ES-I3 (cell line): ENCODE results near the gene SH3PXD2B.
"Not testable (repeated sequence)": the region's sequence is repeated elsewhere in the genome, so short reads cannot be mapped to it uniquely, and the experiment has no call there.

Source experiments
- H3K36me3 ChIP-seq: 2 replicates; pipeline ENCODE4 v1.6.1; 2013; ENCODE audit warnings: mild to moderate bottlenecking, low read length, control low read depth, moderate library complexity; ENCODE audit not compliant: insufficient read depth
- H3K4me1 ChIP-seq: 2 replicates; pipeline ENCODE4 v1.6.1; 2013; ENCODE audit warnings: mild to moderate bottlenecking, control low read depth, low read length; ENCODE audit not compliant: insufficient read depth
- H3K9ac ChIP-seq: 2 replicates; pipeline ENCODE4 v1.6.1; 2013; ENCODE audit warnings: low read depth, mild to moderate bottlenecking, low read length, moderate library complexity
- H3K9me3 ChIP-seq: 2 replicates; pipeline ENCODE4 v1.6.1; 2013; ENCODE audit warnings: mild to moderate bottlenecking, low read length, moderate library complexity; ENCODE audit not compliant: control insufficient read depth, insufficient read depth

The SH3PXD2B gene

DNA sequence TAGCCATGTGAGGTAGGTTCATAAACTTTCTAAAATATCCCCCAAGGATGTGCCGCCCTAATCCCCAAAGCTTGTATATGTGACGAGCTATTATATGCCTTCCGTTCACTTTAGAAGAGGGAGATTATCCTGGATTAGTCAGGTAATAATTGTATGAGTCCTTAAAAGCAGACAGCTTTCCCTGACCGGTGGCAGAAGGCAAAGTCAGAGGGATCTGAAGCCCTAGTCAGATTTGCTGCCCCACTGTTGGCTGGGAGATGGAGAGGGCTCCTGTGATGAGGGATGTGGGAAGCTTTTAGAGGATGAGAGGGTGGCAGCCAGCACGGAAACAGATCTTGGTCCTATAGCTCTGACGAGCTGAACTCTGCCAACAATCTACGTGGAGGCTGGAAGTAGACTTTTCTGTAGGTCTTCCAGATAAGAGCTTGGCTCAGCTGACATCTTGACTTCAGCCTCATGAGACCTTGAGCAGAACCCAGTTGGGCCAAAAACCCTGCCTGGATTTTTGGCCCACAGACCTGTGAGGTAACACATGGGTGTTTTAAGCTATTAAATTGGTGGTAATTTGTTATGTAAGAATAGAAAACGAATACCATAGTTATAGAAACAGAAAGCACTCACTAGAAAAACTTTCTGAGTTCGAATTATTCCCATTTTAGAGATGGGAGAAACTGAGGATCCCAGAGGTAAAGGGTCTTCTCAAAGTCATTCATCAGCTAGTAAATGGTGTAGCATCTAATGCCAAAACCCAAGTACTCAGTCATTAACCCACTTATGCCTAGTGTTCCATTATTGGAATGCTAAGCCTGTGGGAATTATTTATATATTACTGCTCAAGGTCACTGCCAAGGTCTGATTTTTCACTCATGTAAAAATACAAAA, 48.9 kb downstream of the SH3PXD2B start:
- Histone ChIP-seq H3K9ac (no peak overlapping the region), H3K9me3 (no peaks in the 10 kb centered on the region; the same call in 1 of the 2 replicates), H3K4me1 (peaks cover 8% of the 10 kb centered on the region; the same call in 1 of the 2 replicates), H3K36me3 (peaks cover 6% of the 10 kb centered on the region; the same call in 1 of the 2 replicates)

DNA sequence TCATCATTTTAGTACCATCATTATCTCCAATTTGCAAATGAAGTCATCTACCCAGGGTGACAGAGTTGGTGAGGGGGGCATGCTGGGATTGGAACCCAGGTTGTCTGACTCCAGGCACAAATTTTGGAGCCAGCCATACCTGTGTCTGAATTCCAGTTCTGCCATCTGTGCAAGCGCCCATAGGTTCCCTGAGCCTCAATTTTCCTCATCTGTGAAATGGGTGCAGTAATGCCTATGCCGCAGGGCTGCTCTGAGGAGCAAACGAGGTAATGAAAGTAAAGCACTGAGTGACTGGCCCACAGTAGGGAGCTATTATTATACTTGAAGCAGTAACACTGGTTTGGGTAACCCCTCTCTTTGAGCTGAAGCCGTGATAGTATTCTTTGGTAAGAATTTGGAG, 49.6 kb downstream of the SH3PXD2B start:
- Histone ChIP-seq H3K9me3 (no peaks in the 10 kb centered on the region; the same call in 1 of the 2 replicates), H3K9ac (no peak overlapping the region), H3K4me1 (peaks cover 8% of the 10 kb centered on the region; the same call in 1 of the 2 replicates), H3K36me3 (peaks cover 6% of the 10 kb centered on the region; the same call in 1 of the 2 replicates)

DNA sequence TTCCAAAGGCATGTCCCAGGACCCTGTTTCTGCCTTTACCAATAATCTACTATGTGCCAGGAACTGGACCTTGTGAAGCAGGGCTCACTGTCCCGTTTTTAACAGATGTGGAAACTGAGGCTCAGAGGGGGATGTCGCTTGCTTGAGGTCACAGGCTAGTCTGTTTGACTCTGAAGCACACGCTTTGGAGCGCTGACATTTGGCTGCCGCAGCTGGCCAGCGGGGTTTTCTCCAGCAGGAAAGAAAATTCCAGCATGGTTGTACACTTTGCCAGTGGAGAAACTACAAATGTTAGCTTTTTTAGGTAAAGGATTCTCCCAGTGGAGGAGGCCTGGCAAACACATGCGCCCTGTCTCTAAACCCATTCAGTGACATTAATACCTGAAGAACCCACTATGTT, 50.5 kb downstream of the SH3PXD2B start:
- peaks cover 8% of the 10 kb centered on the region; the same call in 1 of the 2 replicates for H3K4me1 ChIP-seq
- no peak overlapping the region for H3K9ac ChIP-seq

DNA sequence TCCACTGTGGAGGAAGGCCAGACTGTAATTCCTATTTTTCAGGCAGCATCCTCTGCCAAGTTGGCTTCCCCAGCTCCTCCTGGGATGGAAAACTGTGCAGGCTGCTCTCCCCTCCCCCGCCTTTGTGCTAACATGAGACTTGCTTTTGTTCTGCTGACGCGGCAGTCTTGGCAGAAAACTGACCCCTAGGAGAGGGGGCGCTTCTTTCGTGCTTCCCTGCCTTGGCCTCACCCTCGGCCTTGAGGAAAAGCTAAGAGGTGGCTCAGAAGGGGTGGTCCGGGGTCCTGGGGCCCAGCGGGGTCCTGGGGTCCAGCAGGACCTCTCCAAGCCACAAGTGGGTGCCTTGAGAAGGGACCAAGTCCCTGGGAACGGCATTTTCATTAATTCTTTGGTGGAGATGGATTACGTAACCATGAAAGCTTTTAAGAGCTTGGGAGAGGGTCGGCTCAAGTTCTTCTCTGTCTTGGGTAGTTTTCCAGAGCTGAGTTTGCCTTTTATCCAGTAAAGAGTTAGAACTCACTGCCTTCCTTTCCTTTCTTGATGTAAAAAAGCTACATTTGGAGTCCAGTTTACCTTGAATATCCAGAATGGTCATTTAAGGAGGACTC, 51.0 kb downstream of the SH3PXD2B start:
- Histone ChIP-seq H3K36me3 (peaks cover 6% of the 10 kb centered on the region; the same call in 1 of the 2 replicates), H3K4me1 (peaks cover 8% of the 10 kb centered on the region; the same call in 1 of the 2 replicates), H3K9ac (no peak overlapping the region), H3K9me3 (no peaks in the 10 kb centered on the region; the same call in 1 of the 2 replicates)

More for the DNA sequence above, 50.5 kb downstream of the SH3PXD2B start:
- Histone ChIP-seq H3K9me3 (no peaks in the 10 kb centered on the region; the same call in 1 of the 2 replicates), H3K36me3 (peaks cover 6% of the 10 kb centered on the region; the same call in 1 of the 2 replicates)

DNA sequence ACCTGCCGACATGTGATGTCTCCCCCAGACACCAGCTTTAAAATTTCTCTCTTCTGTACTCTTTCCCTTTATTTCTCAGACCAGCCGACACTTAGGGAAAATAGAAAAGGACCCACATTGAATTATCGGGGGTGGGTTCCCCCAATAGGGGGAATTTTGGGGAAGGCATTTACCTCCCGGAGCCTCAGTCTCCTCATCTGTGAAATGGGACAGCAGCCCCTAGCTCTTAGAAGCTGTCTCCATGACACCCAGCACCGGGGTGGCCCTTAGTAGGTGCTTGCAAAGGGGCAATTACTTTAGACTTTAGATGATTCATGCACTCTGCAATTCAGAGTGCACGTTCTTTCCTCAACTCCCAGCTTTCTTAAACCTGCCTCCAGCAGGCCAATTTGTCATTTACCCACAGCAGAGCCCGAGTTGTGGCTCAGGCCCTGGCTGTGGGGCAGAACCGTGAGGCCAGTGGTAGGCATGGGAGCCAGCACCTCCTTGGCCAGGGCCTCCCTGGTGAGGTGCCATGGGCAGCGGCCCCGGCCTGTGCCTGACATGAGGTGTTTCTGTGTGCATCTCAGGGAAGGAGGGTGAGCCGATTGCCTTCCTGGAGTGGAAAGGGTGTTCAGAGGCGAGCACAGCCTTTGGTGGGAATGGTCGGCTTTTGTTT, 51.7 kb downstream of the SH3PXD2B start:
- peaks cover under 1% of the 10 kb centered on the region for H3K9me3 ChIP-seq
- H3K4me1 ChIP-seq, result peaks cover 8% of the 10 kb centered on the region; the same call in 1 of the 2 replicates
- peaks cover 6% of the 10 kb centered on the region; the same call in 1 of the 2 replicates for H3K36me3 ChIP-seq
- H3K9ac ChIP-seq, result no peak overlapping the region

DNA sequence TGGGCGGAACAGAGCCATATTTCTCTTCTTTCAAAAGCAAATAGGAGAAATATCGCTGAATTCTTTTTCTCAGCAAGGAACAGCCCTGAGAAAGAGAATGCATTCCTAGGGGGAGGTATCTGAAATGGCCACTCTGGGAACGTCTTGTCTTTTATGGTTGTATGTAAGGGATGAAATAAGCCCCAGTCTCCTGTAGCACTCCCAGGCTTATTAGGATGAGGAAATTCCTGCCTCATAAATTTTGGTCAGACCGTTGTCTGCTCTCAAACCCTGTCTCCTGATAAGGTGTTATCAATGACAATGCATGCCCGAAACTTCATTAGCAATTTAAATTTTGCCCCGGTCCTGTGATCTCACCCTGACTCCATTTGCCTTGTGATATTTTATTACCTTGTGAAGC, 52.3 kb downstream of the SH3PXD2B start:
- not testable (repeated sequence) for H3K36me3 ChIP-seq, H3K9me3 ChIP-seq, H3K9ac ChIP-seq, H3K4me1 ChIP-seq

DNA sequence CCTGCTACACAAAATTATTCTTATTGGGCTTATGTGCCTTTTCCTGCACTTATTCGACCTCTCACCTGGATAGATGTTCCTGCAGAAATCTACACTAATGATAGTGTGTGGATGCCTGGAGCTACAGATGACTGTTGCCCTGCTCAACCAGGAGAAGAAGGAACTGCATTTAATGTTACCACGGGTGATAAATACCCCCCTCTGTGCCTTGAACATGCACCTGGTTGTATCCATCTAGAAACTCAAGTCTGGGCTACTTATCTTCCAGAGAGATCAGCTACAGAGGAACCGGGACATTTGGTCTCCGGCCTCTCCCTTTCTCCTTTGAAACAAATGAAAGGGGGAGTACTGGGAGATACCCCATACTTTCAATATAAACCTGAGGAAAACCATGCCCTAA, 54.5 kb downstream of the SH3PXD2B start:
- Histone ChIP-seq H3K36me3 (peaks cover under 1% of the 10 kb centered on the region), H3K9ac (no peak overlapping the region), H3K4me1 (peaks cover 8% of the 10 kb centered on the region; the same call in 1 of the 2 replicates), H3K9me3 (peaks cover 3% of the 10 kb centered on the region)

DNA sequence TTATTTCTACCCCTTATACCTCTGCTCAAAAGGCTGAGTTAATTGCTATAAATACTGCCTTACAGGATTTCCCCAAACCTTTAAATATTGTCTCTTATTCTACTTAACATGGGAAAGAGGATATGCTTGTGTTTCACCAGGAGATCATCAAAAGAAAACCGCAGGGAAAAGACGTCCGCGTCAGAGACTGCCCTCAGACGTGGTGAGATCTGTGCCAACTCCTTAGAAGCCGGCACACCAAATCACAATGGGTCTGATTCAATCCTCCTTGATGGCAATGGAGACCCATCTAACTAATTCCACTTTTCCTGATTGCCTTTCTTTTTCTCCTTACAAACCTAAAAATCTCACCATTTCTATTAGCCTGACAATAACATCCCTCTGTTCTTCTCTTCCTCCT, 55.0 kb downstream of the SH3PXD2B start:
- peaks cover 4% of the 10 kb centered on the region for H3K36me3 ChIP-seq
- H3K4me1 ChIP-seq, result peaks cover 8% of the 10 kb centered on the region; the same call in 1 of the 2 replicates
- peaks cover 3% of the 10 kb centered on the region for H3K9me3 ChIP-seq
- no peak overlapping the region for H3K9ac ChIP-seq

DNA sequence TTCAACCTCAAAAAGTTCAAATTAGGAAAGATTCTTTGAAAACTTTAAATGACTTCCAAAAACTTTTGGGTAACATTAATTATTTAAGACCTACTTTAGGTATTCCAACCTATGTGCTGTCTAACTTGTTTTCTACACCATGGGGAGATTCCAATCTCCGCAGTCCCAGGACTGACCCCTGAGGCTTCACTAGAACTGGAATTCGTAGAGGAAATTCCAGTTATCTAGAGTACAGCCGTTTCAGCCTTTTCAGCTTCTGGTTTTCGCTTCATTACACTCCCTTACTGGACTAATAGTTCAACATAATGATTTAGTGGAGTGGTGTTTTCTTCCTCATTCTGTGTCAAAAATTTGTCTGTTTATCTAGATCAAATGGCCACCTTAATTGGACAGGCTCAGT, 55.7 kb downstream of the SH3PXD2B start:
- H3K9me3 ChIP-seq, H3K4me1 ChIP-seq, H3K36me3 ChIP-seq, H3K9ac ChIP-seq: not testable (repeated sequence)

DNA sequence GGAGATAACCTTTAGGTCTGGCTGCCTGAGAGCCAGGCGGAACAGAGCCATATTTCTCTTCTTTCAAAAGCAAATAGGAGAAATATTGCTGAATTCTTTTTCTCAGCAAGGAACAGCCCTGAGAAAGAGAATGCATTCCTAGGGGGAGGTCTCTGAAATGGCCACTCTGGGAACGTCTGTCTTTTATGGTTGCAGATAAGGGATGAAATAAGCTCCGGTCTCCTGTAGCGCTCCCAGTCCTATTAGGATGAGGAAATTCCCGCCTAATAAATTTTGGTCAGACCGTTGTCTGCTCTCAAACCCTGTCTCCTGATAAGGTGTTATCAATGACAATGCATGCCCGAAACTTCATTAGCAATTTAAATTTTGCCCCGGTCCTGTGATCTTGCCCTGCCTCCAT, 57.3 kb downstream of the SH3PXD2B start:
- not testable (repeated sequence) for H3K4me1 ChIP-seq, H3K9me3 ChIP-seq, H3K9ac ChIP-seq, H3K36me3 ChIP-seq

DNA sequence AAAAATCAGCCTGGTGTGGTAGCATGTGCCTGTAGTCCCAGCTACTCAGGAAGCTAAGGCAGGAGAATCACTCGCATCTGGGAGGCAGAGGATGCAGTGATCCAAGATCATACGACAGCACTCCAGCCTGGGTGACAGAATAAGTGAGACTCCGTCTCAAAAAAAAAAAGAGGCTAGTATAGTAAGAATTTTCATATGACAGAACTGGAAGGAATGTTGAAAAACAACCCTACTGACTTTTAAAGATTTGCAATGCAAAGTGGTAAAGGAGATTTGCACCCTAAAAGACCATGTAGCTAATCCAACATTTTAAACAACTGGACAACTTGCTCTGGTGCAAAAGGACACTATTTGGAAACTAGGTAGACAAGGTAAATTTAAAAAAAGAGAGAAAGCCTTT, 58.1 kb downstream of the SH3PXD2B start:
- Histone ChIP-seq H3K4me1 (no peaks in the 10 kb centered on the region), H3K9ac (no peak overlapping the region), H3K36me3 (peaks cover 10% of the 10 kb centered on the region), H3K9me3 (peaks cover 3% of the 10 kb centered on the region)

DNA sequence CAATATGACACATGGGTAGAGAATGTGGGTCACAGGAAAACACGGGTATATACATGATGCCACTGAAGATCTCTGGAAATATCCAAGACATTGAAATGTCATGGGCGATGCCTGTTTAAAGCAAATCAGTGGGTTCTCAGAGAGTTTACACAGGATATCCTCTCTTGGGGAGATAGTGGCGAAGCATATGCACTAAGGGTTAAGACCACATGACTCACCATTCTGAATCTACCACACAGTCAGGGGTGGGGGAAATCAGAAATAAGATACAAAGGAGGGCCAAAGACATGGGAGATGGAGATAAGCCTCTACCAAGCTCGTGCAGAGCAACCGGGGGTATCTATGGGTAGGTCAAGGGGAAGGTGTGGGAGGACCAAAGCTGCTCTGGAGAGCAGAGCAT, 58.8 kb downstream of the SH3PXD2B start:
- Histone ChIP-seq H3K36me3 (peaks cover 10% of the 10 kb centered on the region), H3K9me3 (peaks cover 3% of the 10 kb centered on the region), H3K4me1 (no peaks in the 10 kb centered on the region), H3K9ac (no peak overlapping the region)

DNA sequence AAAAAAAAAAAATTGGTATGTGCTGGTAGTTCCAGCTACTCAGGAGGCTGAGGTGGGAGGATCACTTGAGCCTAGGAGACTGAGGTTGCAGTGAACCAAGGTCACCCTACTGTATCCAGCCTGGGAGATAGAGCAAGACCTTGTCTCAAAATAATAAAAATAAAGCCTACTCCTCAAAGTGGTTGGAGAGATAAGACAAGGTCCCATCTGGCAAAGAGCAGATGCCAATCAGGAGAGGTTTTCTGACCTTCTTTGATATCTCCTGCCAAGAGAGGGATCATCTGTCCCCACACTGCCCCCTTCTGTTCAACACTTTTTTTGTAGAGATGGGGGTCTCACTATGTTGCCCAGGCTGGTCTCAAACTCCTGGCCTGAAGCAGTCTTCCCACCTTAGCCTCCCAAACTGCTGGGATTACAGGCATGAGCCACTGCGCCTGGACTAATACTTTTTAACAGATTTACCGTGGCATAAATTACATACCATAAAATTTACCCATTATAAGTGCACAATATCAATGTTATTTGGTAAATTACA, 64.7 kb downstream of the SH3PXD2B start:
- H3K9me3 ChIP-seq, result no peaks in the 10 kb centered on the region
- H3K4me1 ChIP-seq, result no peaks in the 10 kb centered on the region
- no peak overlapping the region for H3K9ac ChIP-seq
- peaks cover 25% of the 10 kb centered on the region for H3K36me3 ChIP-seq

DNA sequence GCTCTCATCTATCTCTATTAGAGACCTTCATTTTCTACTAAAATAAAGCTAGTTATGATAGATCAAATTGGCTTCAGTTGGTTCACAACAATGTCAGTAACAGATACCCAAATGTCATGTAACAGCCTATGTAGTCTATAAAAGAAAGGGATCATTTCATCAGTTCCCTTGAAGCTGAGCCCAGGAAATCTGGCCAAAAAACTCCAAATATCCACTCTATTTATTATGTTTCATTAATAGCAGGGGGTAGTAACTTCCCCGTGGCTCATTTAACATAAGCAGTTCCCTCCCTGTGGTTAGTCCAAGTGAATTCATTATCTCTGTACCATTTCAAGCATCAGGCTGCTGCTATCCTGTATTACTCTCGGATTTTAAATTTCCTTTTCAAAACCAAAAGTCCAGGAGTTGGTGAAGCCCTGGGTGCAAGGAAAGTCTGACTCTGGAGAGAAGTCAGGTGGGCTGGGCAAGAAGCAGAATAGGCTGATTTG, 66.0 kb downstream of the SH3PXD2B start:
- Histone ChIP-seq H3K36me3 (peaks cover 17% of the 10 kb centered on the region), H3K4me1 (no peaks in the 10 kb centered on the region), H3K9ac (no peak overlapping the region), H3K9me3 (no peaks in the 10 kb centered on the region)
